ENCODE results near the gene ABCA9.

Gene ABCA9

GRCh38 chr17:69093279-69093789 lies 32.6 kb upstream of the ABCA9 start:
- no peaks in the 10 kb centered on the region for H3K9me3 ChIP-seq (ENCODE audit: control insufficient read depth, insufficient read depth, low read depth, low read length)
- ChIA-PET CTCF (no interaction called here), POLR2A (no interaction called here)
- H3K27ac ChIP-seq (ENCODE audit: extremely low read depth, low read depth, low read length) = no peak overlapping the region
- no peaks in the 10 kb centered on the region for H3K36me3 ChIP-seq (ENCODE audit: control insufficient read depth in 2 of 2, insufficient read depth in 1 of 2, low read length in 2 of 2)
- TF ChIP-seq ZNF223 (tag by site-specific recombination; IDR thresholded peaks at IDR 0.05) = no peak
- TF ChIP-seq, protein P1, sequence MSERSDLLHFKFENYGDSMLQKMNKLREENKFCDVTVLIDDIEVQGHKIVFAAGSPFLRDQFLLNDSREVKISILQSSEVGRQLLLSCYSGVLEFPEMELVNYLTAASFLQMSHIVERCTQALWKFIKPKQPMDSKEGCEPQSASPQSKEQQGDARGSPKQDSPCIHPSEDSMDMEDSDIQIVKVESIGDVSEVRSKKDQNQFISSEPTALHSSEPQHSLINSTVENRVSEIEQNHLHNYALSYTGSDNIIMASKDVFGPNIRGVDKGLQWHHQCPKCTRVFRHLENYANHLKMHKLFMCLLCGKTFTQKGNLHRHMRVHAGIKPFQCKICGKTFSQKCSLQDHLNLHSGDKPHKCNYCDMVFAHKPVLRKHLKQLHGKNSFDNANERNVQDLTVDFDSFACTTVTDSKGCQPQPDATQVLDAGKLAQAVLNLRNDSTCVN (tag by site-specific recombination; optimal IDR thresholded peaks at IDR 0.05) = no peak
- TF ChIP-seq ZNF211 (tag by site-specific recombination; IDR thresholded peaks at IDR 0.05; ENCODE audit: low read depth) = no peak
- TF ChIP-seq ZNF19 (tag by site-specific recombination; IDR thresholded peaks at IDR 0.05; ENCODE audit: low read depth) = no peak
- no peak for TF ChIP-seq GLIS2 (tag by site-specific recombination; IDR thresholded peaks at IDR 0.05)
- no peak for TF ChIP-seq ZSCAN4 (tag by site-specific recombination; IDR thresholded peaks at IDR 0.05)
- TF ChIP-seq, protein P2, sequence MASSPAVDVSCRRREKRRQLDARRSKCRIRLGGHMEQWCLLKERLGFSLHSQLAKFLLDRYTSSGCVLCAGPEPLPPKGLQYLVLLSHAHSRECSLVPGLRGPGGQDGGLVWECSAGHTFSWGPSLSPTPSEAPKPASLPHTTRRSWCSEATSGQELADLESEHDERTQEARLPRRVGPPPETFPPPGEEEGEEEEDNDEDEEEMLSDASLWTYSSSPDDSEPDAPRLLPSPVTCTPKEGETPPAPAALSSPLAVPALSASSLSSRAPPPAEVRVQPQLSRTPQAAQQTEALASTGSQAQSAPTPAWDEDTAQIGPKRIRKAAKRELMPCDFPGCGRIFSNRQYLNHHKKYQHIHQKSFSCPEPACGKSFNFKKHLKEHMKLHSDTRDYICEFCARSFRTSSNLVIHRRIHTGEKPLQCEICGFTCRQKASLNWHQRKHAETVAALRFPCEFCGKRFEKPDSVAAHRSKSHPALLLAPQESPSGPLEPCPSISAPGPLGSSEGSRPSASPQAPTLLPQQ (tag by site-specific recombination; IDR thresholded peaks at IDR 0.05) = no peak
- TF ChIP-seq ZNF548 (tag by site-specific recombination; IDR thresholded peaks at IDR 0.05) = no peak
- TF ChIP-seq ZIC2 (tag by site-specific recombination; IDR thresholded peaks at IDR 0.05) = no peak
- no peak for TF ChIP-seq BCL11A (tag by site-specific recombination; IDR thresholded peaks at IDR 0.05; ENCODE audit: low read depth)
- TF ChIP-seq ZBTB1 (tag by site-specific recombination; IDR thresholded peaks at IDR 0.05) = no peak
- TF ChIP-seq ZNF138 (tag by site-specific recombination; IDR thresholded peaks at IDR 0.05; ENCODE audit: borderline replicate concordance) = no peak
- no peak for TF ChIP-seq KLF10 (tag by site-specific recombination; IDR thresholded peaks at IDR 0.05)
- TF ChIP-seq ZNF391 (tag by site-specific recombination; IDR thresholded peaks at IDR 0.05; ENCODE audit: borderline replicate concordance, low read depth) = no peak
- no peak for TF ChIP-seq ZSCAN16 (tag by site-specific recombination; IDR thresholded peaks at IDR 0.05)
- H3K4me3 ChIP-seq (ENCODE audit: low read depth, low read length) = no peak overlapping the region
- H3K4me1 ChIP-seq (ENCODE audit: control insufficient read depth, insufficient read depth, low read length) = no peaks in the 10 kb centered on the region

- H3K4me1 ChIP-seq (ENCODE audit: control insufficient read depth, insufficient read depth, low read length) = no peaks in the 10 kb centered on the region
- H3K9me3 ChIP-seq (ENCODE audit: control insufficient read depth, insufficient read depth, low read depth, low read length) = no peaks in the 10 kb centered on the region
- H3K36me3 ChIP-seq (ENCODE audit: control insufficient read depth in 2 of 2, insufficient read depth in 1 of 2, low read length in 2 of 2) = no peaks in the 10 kb centered on the region
- H3K27ac ChIP-seq (ENCODE audit: extremely low read depth, low read depth, low read length) = no peak overlapping the region
- ChIA-PET CTCF (no interaction called here), POLR2A (no interaction called here)
- H3K4me3 ChIP-seq (ENCODE audit: low read depth, low read length) = no peak overlapping the region
- TF ChIP-seq ZNF792 (tag by site-specific recombination; IDR thresholded peaks at IDR 0.05) (no peak), ZNF514 (tag by site-specific recombination; IDR thresholded peaks at IDR 0.05) (no peak), ZNF169 (tag by site-specific recombination; IDR thresholded peaks at IDR 0.05) (no peak), OSR2 (tag by site-specific recombination; IDR thresholded peaks at IDR 0.05) (no peak), ZSCAN23 (tag by site-specific recombination; IDR thresholded peaks at IDR 0.05) (no peak), ZNF18 (tag by site-specific recombination; IDR thresholded peaks at IDR 0.05) (no peak), EGR2 (tag by site-specific recombination; IDR thresholded peaks at IDR 0.05; ENCODE audit: low read depth) (no peak), ZNF155 (tag by site-specific recombination; IDR thresholded peaks at IDR 0.05) (no peak), SP3 (tag by site-specific recombination; IDR thresholded peaks at IDR 0.05) (no peak)
- TF ChIP-seq, protein P3, sequence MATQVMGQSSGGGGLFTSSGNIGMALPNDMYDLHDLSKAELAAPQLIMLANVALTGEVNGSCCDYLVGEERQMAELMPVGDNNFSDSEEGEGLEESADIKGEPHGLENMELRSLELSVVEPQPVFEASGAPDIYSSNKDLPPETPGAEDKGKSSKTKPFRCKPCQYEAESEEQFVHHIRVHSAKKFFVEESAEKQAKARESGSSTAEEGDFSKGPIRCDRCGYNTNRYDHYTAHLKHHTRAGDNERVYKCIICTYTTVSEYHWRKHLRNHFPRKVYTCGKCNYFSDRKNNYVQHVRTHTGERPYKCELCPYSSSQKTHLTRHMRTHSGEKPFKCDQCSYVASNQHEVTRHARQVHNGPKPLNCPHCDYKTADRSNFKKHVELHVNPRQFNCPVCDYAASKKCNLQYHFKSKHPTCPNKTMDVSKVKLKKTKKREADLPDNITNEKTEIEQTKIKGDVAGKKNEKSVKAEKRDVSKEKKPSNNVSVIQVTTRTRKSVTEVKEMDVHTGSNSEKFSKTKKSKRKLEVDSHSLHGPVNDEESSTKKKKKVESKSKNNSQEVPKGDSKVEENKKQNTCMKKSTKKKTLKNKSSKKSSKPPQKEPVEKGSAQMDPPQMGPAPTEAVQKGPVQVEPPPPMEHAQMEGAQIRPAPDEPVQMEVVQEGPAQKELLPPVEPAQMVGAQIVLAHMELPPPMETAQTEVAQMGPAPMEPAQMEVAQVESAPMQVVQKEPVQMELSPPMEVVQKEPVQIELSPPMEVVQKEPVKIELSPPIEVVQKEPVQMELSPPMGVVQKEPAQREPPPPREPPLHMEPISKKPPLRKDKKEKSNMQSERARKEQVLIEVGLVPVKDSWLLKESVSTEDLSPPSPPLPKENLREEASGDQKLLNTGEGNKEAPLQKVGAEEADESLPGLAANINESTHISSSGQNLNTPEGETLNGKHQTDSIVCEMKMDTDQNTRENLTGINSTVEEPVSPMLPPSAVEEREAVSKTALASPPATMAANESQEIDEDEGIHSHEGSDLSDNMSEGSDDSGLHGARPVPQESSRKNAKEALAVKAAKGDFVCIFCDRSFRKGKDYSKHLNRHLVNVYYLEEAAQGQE (tag by site-specific recombination; IDR thresholded peaks at IDR 0.05) = no peak
- TF ChIP-seq, protein P4, sequence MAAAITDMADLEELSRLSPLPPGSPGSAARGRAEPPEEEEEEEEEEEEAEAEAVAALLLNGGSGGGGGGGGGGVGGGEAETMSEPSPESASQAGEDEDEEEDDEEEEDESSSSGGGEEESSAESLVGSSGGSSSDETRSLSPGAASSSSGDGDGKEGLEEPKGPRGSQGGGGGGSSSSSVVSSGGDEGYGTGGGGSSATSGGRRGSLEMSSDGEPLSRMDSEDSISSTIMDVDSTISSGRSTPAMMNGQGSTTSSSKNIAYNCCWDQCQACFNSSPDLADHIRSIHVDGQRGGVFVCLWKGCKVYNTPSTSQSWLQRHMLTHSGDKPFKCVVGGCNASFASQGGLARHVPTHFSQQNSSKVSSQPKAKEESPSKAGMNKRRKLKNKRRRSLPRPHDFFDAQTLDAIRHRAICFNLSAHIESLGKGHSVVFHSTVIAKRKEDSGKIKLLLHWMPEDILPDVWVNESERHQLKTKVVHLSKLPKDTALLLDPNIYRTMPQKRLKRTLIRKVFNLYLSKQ (tag by site-specific recombination; IDR thresholded peaks at IDR 0.05; ENCODE audit: borderline replicate concordance) = no peak
Measured at GRCh38 chr17:69090365-69090764, 29.6 kb upstream of the ABCA9 start.
